GM12878 (cell line): ENCODE measurements around the gene S100A2. TPM values are rescaled to one million over a fixed set of nuclear protein-coding genes. Genes with fewer than 3 reads are reported as not detected.

Experiments used
- BCLAF1 ChIP-seq: fragments of 450-650 bp; IDR thresholded peaks from 2 replicates; pipeline ENCODE4 v1.6.1; 2017; ENCODE audit warnings: antibody characterized with exemption, mild to moderate bottlenecking, moderate library complexity
- BRCA1 ChIP-seq: IDR thresholded peaks from 2 replicates; pipeline ENCODE4 v1.6.1; 2011; ENCODE audit warnings: low read depth, low read length, improper control_type of control experiment
- CHD4 ChIP-seq: fragments of 200-600 bp; sonication (generic); IDR thresholded peaks from 2 replicates; pipeline ENCODE4 v1.6.1; 2016; ENCODE audit warnings: mild to moderate bottlenecking
- FOS ChIP-seq: IDR thresholded peaks from 3 replicates; pipeline ENCODE4 v1.6.1; 2011; ENCODE audit warnings: borderline replicate concordance; ENCODE audit not compliant: insufficient read length; ENCODE audit errors: extremely low read depth
- GABPA ChIP-seq: IDR thresholded peaks from 2 replicates; pipeline ENCODE4 v1.6.1; 2014; ENCODE audit warnings: antibody characterized with exemption, low read depth, mild to moderate bottlenecking, inconsistent platforms
- RB1 ChIP-seq: fragments of 450-650 bp; formaldehyde crosslinking; IDR thresholded peaks from 2 replicates; pipeline ENCODE4 v1.6.1; 2017; ENCODE audit warnings: mild to moderate bottlenecking, borderline replicate concordance
- TBL1XR1 ChIP-seq: IDR thresholded peaks from 2 replicates; pipeline ENCODE4 v1.6.1; 2012; ENCODE audit warnings: low read depth, low read length, improper control_type of control experiment
- polyA plus RNA-seq, 11 experiments: library from polyadenylated mRNA; depleted of rRNA in 4 of 11; unstranded in 6 of 11; stranded (reverse) in 5 of 11; fragments of >200 nt; fragmentation: Nextera tagmentation in 4 of 11; fragmentation: Illumina TruSeq in 1 of 11; extraction: Ambion mirVana in 4 of 11; extraction: Trizol in 1 of 11; gene quantifications; 1 replicate in 1 of 11; 2 replicates in 10 of 11; pipeline versions ENCODE4 v1.2.1 to v1.2.3, GENCODE V29; 2011 to 2016; ENCODE audit warnings: inconsistent platforms in 2 of 11, missing spikeins in 2 of 11, low read depth in 1 of 11
- total RNA-seq, 4 experiments: library from RNA; depleted of rRNA in 3 of 4; stranded (reverse); fragments of >200 nt in 3 of 4; fragmentation: Illumina TruSeq in 1 of 4; extraction: Trizol in 1 of 4; gene quantifications; 2 replicates each; pipeline versions ENCODE4 v1.2.1 to v1.2.3, GENCODE V29; 2013 to 2021
- TF ChIP-seq, protein P1 (sequence below): fragments of 450-650 bp; IDR thresholded peaks from 2 replicates; pipeline ENCODE4 v1.6.1; 2016; ENCODE audit warnings: mild to moderate bottlenecking
- TF ChIP-seq, protein P2 (sequence below): IDR thresholded peaks from 2 replicates; pipeline ENCODE4 v1.6.1; 2011; ENCODE audit warnings: borderline replicate concordance, low read depth, mild to moderate bottlenecking, moderate library complexity, mixed read lengths, low read length; ENCODE audit not compliant: insufficient read depth; ENCODE audit errors: extremely low read length
- TF ChIP-seq, protein P3 (sequence below): fragments of 450-650 bp; IDR thresholded peaks from 2 replicates; pipeline ENCODE4 v1.6.1; 2016; ENCODE audit warnings: mild to moderate bottlenecking, moderate library complexity, borderline replicate concordance
- TF ChIP-seq, protein P4 (sequence below): fragments of 150-350 bp; IDR thresholded peaks from 2 replicates; pipeline ENCODE4 v1.6.1; 2014; ENCODE audit warnings: mild to moderate bottlenecking, low read depth, low read length

S100A2 gene
- total and polyA plus RNA-seq, 10 of the 15 experiments (the other 5 are each of a cell fraction or from before 2014, with no cell fraction given) = 0.11 to 1.5 (median 0.59) TPM; not detected in 2

DNA sequence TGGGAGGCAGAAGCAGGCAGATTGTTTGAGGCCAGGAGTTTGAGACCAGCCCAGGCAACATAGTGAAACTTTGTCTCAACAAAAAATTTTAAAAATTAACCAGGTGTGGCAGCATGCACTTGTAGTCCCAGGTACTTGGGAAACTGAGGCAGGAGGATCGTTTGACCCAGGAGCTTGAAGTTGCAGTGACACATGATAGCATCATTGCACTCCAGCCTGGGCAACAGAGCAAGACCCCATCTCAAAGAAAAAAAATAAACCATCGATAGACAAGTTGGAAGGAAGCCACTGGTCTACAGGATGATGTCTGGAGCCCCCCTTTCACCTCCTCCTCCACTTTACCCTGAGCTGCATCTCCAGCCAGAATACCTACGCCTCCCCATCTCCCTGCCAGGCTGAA is 46.4 kb downstream of the S100A2 start (continued):
- TF ChIP-seq BCLAF1 (no peak), GABPA (no peak), BRCA1 (no peak), CHD4 (no peak), TBL1XR1 (no peak), FOS (no peak), RB1 (no peak)
- TF ChIP-seq, protein P1, sequence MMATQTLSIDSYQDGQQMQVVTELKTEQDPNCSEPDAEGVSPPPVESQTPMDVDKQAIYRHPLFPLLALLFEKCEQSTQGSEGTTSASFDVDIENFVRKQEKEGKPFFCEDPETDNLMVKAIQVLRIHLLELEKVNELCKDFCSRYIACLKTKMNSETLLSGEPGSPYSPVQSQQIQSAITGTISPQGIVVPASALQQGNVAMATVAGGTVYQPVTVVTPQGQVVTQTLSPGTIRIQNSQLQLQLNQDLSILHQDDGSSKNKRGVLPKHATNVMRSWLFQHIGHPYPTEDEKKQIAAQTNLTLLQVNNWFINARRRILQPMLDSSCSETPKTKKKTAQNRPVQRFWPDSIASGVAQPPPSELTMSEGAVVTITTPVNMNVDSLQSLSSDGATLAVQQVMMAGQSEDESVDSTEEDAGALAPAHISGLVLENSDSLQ = no peak
- TF ChIP-seq, protein P2, sequence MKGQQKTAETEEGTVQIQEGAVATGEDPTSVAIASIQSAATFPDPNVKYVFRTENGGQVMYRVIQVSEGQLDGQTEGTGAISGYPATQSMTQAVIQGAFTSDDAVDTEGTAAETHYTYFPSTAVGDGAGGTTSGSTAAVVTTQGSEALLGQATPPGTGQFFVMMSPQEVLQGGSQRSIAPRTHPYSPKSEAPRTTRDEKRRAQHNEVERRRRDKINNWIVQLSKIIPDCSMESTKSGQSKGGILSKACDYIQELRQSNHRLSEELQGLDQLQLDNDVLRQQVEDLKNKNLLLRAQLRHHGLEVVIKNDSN = no peak
- TF ChIP-seq, protein P3, sequence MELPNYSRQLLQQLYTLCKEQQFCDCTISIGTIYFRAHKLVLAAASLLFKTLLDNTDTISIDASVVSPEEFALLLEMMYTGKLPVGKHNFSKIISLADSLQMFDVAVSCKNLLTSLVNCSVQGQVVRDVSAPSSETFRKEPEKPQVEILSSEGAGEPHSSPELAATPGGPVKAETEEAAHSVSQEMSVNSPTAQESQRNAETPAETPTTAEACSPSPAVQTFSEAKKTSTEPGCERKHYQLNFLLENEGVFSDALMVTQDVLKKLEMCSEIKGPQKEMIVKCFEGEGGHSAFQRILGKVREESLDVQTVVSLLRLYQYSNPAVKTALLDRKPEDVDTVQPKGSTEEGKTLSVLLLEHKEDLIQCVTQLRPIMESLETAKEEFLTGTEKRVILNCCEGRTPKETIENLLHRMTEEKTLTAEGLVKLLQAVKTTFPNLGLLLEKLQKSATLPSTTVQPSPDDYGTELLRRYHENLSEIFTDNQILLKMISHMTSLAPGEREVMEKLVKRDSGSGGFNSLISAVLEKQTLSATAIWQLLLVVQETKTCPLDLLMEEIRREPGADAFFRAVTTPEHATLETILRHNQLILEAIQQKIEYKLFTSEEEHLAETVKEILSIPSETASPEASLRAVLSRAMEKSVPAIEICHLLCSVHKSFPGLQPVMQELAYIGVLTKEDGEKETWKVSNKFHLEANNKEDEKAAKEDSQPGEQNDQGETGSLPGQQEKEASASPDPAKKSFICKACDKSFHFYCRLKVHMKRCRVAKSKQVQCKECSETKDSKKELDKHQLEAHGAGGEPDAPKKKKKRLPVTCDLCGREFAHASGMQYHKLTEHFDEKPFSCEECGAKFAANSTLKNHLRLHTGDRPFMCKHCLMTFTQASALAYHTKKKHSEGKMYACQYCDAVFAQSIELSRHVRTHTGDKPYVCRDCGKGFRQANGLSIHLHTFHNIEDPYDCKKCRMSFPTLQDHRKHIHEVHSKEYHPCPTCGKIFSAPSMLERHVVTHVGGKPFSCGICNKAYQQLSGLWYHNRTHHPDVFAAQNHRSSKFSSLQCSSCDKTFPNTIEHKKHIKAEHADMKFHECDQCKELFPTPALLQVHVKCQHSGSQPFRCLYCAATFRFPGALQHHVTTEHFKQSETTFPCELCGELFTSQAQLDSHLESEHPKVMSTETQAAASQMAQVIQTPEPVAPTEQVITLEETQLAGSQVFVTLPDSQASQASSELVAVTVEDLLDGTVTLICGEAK = no peak
- TF ChIP-seq, protein P4, sequence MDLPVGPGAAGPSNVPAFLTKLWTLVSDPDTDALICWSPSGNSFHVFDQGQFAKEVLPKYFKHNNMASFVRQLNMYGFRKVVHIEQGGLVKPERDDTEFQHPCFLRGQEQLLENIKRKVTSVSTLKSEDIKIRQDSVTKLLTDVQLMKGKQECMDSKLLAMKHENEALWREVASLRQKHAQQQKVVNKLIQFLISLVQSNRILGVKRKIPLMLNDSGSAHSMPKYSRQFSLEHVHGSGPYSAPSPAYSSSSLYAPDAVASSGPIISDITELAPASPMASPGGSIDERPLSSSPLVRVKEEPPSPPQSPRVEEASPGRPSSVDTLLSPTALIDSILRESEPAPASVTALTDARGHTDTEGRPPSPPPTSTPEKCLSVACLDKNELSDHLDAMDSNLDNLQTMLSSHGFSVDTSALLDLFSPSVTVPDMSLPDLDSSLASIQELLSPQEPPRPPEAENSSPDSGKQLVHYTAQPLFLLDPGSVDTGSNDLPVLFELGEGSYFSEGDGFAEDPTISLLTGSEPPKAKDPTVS = no peak
